GM19467 (cell line): ENCODE results near the gene CERT1.
"Not testable (repeated sequence)": the region's sequence is repeated elsewhere in the genome, so short reads cannot be mapped to it uniquely, and the experiment has no call there.

Experiments
- ATAC-seq: cut with Tn5 transposase; IDR thresholded peaks from one replicate; pipeline ENCODE4 v1.9.1; 2021; ENCODE audit warnings: mild to moderate bottlenecking, moderate library complexity; ENCODE audit not compliant: unreplicated experiment

The CERT1 gene

DNA sequence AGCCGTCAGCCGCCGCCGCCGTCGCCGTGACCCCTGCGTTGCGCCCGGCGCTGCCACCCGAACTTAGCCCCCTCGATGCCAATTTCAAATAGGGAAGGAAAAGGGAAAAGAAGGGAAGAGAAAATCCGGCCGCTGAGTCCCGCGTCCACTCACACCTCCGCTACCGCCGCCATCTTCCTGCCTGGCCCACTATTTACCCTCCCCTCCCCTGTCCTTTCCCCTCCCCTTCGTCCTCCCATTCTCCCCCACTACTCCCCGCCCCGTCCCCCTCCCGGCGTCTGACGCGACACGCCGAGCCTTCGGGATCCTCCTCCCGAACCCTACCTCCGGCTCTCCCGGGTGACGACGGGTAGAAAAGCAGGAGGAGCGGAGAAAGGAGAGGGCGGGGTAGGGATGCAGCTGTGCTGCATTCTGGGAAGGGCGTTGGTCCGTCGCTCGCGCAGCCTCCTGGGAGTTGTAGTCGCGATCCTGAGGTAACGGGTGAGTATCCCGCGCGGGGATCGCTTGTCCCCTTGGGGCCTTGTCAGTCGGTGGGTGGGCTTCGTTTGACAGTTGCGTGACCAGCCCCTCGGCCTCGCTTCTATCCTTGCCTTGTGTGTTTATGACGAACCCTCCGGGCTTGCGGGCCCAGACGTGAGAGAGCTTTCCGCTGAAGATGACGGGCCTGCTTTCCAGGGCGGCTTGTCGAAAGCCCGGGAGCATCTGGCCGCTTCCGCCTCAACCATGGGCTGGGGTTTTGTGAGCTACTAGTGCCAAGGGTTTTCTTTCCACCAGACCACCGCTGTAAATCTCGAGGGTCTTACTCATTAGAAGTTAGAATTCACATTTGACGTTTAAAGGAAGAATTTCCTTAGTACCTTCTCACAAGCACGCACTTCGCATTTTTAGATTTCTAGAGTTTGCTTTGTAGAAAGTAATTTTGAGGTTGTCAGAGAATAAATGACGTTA, at the start of gene CERT1, which contains the start of gene POLK:
CERT1 (minus strand) TSS at position 195 of the 948 bp plus-strand sequence. CDS start 422 bp downstream, outside the sequence.
POLK (plus strand) TSS at position 457 of the 948 bp plus-strand sequence.
- peak; percentile 83 for ATAC-seq

DNA sequence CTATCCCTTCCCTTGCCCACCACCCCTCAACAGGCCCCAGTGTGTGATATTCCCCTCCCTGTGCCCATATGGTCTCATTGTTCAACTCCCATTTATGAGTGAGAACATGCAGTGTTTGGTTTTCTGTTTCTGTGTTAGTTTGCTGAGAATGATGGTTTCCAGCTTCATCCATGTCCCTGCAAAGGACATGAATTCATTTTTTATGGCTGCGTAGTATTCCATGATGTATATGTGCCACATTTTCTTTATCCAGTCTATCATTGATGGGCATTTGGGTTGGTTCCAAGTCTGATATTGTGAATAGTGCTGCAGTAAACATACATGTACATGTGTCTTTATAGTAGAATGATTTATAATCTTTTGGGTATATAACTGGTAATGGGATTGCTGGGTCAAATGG, 49.2 kb upstream of the CERT1 start:
- not testable (repeated sequence) for ATAC-seq

DNA sequence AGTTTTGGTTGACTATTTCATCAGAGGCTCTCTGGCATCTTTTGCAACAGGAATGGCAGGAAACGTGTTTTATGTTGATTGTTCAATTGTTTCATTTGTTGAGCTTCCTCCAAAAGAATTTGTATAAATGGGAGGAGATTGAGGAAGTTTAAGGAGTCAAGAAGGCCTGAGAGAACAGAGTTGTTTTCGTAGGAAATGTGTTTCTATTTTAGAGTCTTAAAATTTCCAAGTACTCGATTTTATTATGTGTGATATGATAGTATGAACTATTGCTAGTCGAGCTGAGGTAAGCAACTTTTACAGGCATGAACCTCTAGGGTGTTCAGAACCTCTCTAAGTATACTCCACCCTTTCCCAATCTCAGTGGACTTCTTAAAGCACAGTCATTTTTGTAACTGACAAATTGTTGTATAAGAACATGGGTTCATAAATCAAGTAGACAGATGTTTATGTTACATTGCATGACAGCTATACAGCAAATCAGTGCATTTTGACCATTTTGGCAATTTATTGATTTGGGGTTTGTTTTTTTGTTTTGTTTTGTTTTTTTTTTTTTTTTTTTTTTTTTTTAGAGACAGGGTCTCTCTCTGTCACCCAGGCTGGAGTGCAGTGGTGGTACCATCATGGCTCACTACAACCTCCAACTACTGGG, 47.7 kb upstream of the CERT1 start:
- ATAC-seq: no peak

- ATAC-seq: no peak
Measured at GRCh38 chr5:75558221-75558620, 46.8 kb upstream of the CERT1 start.

DNA sequence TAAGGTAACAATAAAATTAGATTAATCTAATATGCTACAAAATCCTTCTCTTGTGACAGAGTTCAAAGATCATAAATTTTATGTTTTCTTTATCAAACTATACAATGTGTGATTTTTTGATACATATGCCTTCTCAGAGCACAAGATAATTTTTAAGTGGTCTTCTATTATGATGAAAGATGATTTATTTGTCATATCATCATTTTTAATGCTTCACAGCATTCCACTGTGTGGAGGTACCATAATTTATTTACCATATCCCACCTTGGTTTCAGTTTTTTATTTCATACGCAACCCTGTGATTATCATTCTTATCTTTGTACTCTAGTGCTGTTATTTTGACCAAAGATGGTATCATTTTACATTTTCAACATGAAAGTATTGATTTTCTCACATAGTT, 41.9 kb upstream of the CERT1 start:
- no peak for ATAC-seq

DNA sequence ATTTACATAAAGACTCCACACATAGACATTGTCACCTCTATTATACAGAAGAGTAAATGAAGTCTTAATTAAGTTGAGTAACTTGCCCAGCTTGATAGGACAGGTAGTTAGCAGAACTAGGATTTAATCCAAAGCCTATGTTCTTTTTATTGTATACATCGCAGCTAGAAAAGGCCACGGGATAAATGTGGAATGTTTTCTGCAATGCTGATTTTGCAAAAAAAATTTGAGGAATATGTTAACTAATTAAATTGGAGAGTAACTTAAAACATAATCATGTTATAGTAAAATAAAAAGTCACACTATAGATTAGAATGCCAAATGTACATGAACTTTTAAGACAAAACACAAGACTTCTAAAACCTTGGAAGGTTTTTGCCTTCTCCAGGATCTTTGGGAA, 41.3 kb upstream of the CERT1 start:
- ATAC-seq: no peak

- no peak for ATAC-seq
Measured at GRCh38 chr5:75551471-75551870, 40.0 kb upstream of the CERT1 start.

DNA sequence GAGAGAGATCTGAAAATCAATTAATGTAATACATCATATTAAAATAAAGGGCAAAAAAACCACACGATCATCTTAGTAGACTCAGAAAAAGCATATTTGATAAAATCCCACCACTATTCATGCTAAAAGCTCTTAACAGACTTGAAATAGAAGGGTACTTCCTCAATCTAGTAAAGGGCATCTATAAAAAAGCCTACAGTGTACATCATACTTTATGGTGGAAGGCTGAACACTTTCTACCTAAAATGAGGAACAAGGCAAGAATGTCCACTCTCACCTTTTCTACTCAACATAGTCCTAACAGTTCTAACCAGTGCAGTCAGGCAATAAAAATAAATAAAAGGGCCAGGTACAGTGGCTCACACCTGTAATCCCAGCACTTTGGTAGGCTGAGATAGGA, 39.2 kb upstream of the CERT1 start:
- no peak for ATAC-seq

GRCh38 chr5:75547812-75548211, 36.4 kb upstream of the CERT1 start:
- no peak for ATAC-seq

- ATAC-seq: no peak
Measured at GRCh38 chr5:75546830-75547229, 35.4 kb upstream of the CERT1 start.

GRCh38 chr5:75545131-75545530, 33.7 kb upstream of the CERT1 start:
- no peak for ATAC-seq

- ATAC-seq: no peak
Measured at GRCh38 chr5:75538211-75538610, 26.8 kb upstream of the CERT1 start.

DNA sequence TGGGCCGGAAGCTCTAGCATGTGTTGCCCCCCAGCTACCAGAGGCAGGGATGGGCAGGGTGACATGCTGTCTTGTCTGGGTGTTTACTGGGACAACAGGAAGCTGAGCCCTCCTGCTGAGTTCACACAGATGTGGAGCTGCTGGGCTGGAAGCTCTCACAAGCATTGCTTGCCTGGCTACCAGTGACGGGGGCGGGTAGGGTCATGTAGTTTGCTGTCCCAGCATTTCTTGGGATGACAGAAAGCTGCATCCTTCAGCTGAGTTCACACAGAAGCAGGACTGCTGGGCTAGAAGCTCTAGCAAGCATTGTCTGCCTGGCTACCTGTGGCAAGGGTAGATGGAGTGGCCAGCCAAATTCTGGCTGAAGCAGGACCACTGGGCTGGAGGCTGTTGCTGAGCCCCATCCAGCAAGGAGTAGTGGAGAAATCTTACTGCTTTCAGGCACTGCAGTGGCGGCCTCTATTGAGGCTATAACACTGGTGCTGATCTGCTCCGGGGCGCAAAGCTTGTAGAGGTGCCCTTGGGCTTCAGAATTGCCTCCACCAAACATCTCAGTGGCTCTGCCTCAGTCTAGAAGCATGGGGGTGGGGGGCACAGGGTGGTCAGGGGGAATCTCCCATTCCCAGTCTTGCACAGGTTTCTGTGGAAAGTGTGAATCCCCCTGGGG, 25.4 kb upstream of the CERT1 start:
- no peak for ATAC-seq

GRCh38 chr5:75536147-75536546, 24.7 kb upstream of the CERT1 start:
- ATAC-seq: no peak

- ATAC-seq: no peak
Measured at GRCh38 chr5:75534734-75535133, 23.3 kb upstream of the CERT1 start.

GRCh38 chr5:75533716-75534115, 22.3 kb upstream of the CERT1 start:
- ATAC-seq: not testable (repeated sequence)

DNA sequence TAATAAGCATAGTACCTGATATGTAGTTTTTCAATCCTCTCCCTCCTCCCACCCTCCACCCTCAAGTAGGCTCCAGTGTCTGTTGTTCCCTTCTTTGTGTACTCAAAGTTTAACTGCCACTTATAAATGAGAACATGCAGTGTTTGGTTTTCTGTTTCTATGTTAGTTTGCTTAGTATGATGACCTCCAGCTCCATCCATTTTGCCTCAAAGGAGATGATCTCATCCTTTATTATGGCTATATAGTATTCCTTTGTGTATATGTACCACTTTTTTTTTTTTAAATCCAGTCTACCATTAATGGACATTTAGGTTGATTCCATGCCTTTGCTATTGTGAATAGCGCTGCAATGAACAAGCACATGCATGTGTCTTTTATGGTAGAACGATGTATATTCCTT, 20.8 kb upstream of the CERT1 start:
- ATAC-seq: no peak

DNA sequence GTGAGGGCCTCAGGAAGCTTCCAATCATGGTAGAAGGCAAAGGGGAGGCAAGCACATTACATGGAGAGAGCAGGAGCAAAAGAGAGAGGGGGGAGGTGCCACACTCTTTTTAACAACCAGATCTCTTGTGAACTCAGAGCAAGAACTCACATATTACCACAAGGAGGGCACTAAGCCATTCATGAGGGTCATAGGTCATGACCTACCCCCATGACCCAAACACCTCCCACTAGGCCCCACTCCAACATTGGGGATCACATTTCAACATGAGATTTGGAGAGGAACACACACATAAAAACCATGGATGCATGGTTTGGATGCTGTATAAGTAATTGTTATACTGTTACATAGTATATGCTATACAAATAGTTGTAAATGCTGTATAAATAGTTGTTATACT, 17.8 kb upstream of the CERT1 start:
- no peak for ATAC-seq

DNA sequence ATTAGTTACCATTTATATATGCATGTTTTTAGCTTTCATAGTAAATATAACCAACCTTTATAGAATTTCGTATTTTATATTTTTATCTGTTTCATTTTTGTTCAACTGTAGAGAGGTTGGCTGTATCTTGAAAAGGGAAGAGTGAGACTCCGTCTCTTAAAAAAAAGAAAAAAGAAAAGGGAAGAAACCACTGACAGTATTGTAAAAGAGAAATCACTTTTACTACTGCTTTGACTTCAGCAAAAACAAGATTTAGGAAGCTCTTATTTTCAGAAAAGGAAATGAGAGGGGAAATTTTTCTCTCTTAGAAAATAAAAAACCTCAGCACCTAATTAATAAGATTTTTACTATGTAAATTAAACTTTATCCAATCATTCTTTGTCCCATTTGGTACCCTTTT, 14.6 kb upstream of the CERT1 start:
- no peak for ATAC-seq

- ATAC-seq: no peak
Measured at GRCh38 chr5:75525344-75525743, 13.9 kb upstream of the CERT1 start.

- ATAC-seq: no peak
Measured at GRCh38 chr5:75524591-75524990, 13.2 kb upstream of the CERT1 start.

- peak; percentile 79 for ATAC-seq
Measured at GRCh38 chr5:75524071-75524470, 12.6 kb upstream of the CERT1 start.
